ENCODE results near the gene MPV17L. TPM values are rescaled to one million over a fixed set of nuclear protein-coding genes. Genes with fewer than 3 reads are reported as not detected.

The MPV17L gene
- total RNA-seq, 3 donors from 2014 or later (not counting 1 experiment from before 2014, with no cell fraction given): 0.07 to 0.12 TPM; not detected in 1

DNA sequence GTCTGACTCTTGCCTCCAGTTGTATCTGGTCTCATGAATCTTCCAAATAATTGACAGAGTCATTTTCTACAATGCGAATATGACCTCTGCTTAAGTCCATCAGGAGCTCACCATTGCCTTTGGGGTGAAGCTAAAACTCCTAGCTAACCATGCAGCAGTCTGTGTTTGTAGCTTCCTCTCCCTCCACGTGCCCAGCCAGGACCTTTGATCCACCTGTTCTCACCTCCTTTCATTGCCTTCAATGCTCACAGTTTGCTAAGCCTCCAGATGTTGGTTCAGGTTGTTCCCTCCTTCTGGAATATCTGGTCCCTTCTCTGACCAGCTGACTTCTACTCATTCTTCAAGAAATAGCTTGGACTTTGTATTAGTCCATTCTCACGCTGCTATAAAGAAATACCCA is 61.8 kb downstream of the MPV17L start:
- ATAC-seq: no peak
- no peak for DNase-seq
- peaks cover 6 to 10% of the 10 kb centered on the region in 2 donors for H3K27me3 Mint-ChIP-seq (ENCODE audit: low read depth in 2 of 2)
- Histone ChIP-seq H3K9me3 (ENCODE audit: control insufficient read depth, insufficient read depth, low read length) (no peaks in the 10 kb centered on the region), H3K36me3 (ENCODE audit: control insufficient read depth, insufficient read depth, low read length) (no peaks in the 10 kb centered on the region), H3K4me3 (ENCODE audit: low read length) (no peak overlapping the region), H3K27ac (ENCODE audit: low read length) (no peak overlapping the region), H3K4me1 (ENCODE audit: control insufficient read depth, insufficient read depth, low read length) (no peaks in the 10 kb centered on the region), H3K27me3 (ENCODE audit: control insufficient read depth, insufficient read depth, low read length) (no peaks in the 10 kb centered on the region)
- H3K4me3 Mint-ChIP-seq: no peak overlapping the region
- no peak overlapping the region for H3K27ac Mint-ChIP-seq
- TF ChIP-seq, protein P1, sequence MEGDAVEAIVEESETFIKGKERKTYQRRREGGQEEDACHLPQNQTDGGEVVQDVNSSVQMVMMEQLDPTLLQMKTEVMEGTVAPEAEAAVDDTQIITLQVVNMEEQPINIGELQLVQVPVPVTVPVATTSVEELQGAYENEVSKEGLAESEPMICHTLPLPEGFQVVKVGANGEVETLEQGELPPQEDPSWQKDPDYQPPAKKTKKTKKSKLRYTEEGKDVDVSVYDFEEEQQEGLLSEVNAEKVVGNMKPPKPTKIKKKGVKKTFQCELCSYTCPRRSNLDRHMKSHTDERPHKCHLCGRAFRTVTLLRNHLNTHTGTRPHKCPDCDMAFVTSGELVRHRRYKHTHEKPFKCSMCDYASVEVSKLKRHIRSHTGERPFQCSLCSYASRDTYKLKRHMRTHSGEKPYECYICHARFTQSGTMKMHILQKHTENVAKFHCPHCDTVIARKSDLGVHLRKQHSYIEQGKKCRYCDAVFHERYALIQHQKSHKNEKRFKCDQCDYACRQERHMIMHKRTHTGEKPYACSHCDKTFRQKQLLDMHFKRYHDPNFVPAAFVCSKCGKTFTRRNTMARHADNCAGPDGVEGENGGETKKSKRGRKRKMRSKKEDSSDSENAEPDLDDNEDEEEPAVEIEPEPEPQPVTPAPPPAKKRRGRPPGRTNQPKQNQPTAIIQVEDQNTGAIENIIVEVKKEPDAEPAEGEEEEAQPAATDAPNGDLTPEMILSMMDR (IDR thresholded peaks at IDR 0.05): no peak
- H3K4me1 Mint-ChIP-seq: no peaks in the 10 kb centered on the region
- intact Hi-C loops (cut with micrococcal nuclease): no loop called here
- H3K36me3 Mint-ChIP-seq: no peaks in the 10 kb centered on the region
- 86% methylated on average over 3 of the region's 3 CpGs for WGBS (ENCODE audit: insufficient coverage)
- no peaks in the 10 kb centered on the region for H3K9me3 Mint-ChIP-seq

DNA sequence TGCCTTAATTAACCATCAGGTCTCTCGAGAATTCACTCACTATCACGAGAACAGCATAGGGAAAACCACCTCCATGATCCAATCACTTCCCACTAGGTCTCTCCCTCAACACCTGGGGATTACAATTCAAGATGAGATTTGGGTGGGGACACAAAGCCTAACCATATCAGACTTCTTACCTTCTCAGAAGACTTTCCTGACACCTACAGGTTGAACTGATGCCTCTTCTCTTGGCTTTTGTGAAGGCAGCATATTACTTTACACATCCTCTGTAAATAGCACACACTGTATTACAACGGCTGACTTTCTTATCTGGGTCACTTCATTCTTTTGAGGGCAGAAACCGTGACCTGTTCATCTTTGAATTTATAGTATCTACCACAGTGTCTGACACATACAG is 62.4 kb downstream of the MPV17L start:
- H3K36me3 Mint-ChIP-seq: no peaks in the 10 kb centered on the region
- ATAC-seq (no peak), DNase-seq (no peak)
- H3K9me3 Mint-ChIP-seq: no peaks in the 10 kb centered on the region
- no peaks in the 10 kb centered on the region for H3K4me1 ChIP-seq (ENCODE audit: control insufficient read depth, insufficient read depth, low read length)
- TF ChIP-seq, protein P1 (IDR thresholded peaks at IDR 0.05): no peak
- WGBS (ENCODE audit: insufficient coverage): 70% methylated on average over 4 of the region's 4 CpGs
- H3K27ac Mint-ChIP-seq: no peak overlapping the region
- H3K36me3 ChIP-seq (ENCODE audit: control insufficient read depth, insufficient read depth, low read length): no peaks in the 10 kb centered on the region
- no peaks in the 10 kb centered on the region for H3K4me1 Mint-ChIP-seq
- no peak overlapping the region for H3K4me3 Mint-ChIP-seq
- no peak overlapping the region for H3K4me3 ChIP-seq (ENCODE audit: low read length)
- H3K27me3 Mint-ChIP-seq (ENCODE audit: low read depth in 2 of 2): peaks cover 6 to 10% of the 10 kb centered on the region in 2 donors
- no peaks in the 10 kb centered on the region for H3K27me3 ChIP-seq (ENCODE audit: control insufficient read depth, insufficient read depth, low read length)
- intact Hi-C loops (cut with micrococcal nuclease): no loop called here
- H3K27ac ChIP-seq (ENCODE audit: low read length): no peak overlapping the region
- H3K9me3 ChIP-seq (ENCODE audit: control insufficient read depth, insufficient read depth, low read length): no peaks in the 10 kb centered on the region

DNA sequence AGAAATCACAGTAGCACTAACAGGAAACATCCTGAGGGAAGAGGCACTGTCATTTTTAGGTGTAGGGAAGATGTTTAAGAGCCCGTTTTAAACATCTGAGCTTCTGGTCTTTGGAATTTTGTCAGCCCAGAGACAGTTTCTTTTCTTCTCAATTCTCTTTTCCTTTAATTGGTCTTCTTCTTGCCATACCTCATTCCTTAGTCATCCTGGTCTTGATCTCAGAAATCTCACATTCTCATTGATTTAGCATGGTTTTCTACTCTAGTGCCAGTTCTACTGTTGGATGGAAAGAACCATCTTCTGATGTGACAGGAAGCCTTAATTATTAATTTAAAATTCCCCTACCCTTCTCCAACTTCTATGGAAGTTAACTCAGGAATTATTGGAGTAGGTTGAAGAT is 64.2 kb downstream of the MPV17L start:
- TF ChIP-seq, protein P1 (IDR thresholded peaks at IDR 0.05): no peak
- 80% methylated on average over 1 of the region's 1 CpG for WGBS (ENCODE audit: insufficient coverage)
- no peaks in the 10 kb centered on the region for H3K36me3 ChIP-seq (ENCODE audit: control insufficient read depth, insufficient read depth, low read length)
- H3K9me3 ChIP-seq (ENCODE audit: control insufficient read depth, insufficient read depth, low read length): no peaks in the 10 kb centered on the region
- H3K27me3 ChIP-seq (ENCODE audit: control insufficient read depth, insufficient read depth, low read length): no peaks in the 10 kb centered on the region
- no peaks in the 10 kb centered on the region for H3K4me1 ChIP-seq (ENCODE audit: control insufficient read depth, insufficient read depth, low read length)
- no peak overlapping the region for H3K27ac ChIP-seq (ENCODE audit: low read length)
- Mint-ChIP-seq H3K4me3 (no peak overlapping the region), H3K36me3 (no peaks in the 10 kb centered on the region), H3K27ac (no peak overlapping the region), H3K27me3 (ENCODE audit: low read depth in 2 of 2) (peaks cover 0 to 10% of the 10 kb centered on the region in 2 donors), H3K4me1 (no peaks in the 10 kb centered on the region), H3K9me3 (no peaks in the 10 kb centered on the region)
- ATAC-seq (no peak), DNase-seq (no peak)
- no peak overlapping the region for H3K4me3 ChIP-seq (ENCODE audit: low read length)
- intact Hi-C loops (cut with micrococcal nuclease): no loop called here

DNA sequence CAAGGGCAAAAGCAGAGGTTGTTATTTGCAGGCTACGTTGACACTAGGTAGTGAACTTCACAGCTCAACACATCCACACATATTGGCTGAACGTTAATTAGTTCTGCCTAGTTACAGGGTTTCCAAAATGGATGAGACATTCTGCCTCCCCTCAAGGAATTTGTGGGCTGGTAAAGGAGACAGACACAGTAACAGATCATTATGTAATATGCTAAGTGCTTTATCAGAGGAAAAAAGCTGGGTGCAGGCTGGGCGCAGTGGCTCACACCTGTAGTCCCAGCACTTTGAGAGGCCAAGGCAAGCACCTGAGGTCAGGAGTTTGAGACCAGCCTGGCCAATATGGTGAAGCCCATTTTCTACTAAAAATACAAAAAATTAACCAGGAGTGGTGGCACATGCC is 65.0 kb downstream of the MPV17L start:
- DNase-seq (no peak), ATAC-seq (no peak)
- H3K27ac ChIP-seq (ENCODE audit: low read length): no peak overlapping the region
- intact Hi-C loops (cut with micrococcal nuclease): no loop called here
- H3K36me3 Mint-ChIP-seq: no peaks in the 10 kb centered on the region
- H3K4me1 ChIP-seq (ENCODE audit: control insufficient read depth, insufficient read depth, low read length): no peaks in the 10 kb centered on the region
- no peaks in the 10 kb centered on the region for H3K4me1 Mint-ChIP-seq
- no peak overlapping the region for H3K4me3 Mint-ChIP-seq
- no peak overlapping the region for H3K27ac Mint-ChIP-seq
- no peaks in the 10 kb centered on the region for H3K9me3 Mint-ChIP-seq
- no peaks in the 10 kb centered on the region for H3K27me3 ChIP-seq (ENCODE audit: control insufficient read depth, insufficient read depth, low read length)
- no peaks in the 10 kb centered on the region for H3K9me3 ChIP-seq (ENCODE audit: control insufficient read depth, insufficient read depth, low read length)
- 83% methylated on average over 2 of the region's 3 CpGs for WGBS (ENCODE audit: insufficient coverage)
- peaks cover 0 to 10% of the 10 kb centered on the region in 2 donors for H3K27me3 Mint-ChIP-seq (ENCODE audit: low read depth in 2 of 2)
- no peak overlapping the region for H3K4me3 ChIP-seq (ENCODE audit: low read length)
- TF ChIP-seq, protein P1 (IDR thresholded peaks at IDR 0.05): no peak
- no peaks in the 10 kb centered on the region for H3K36me3 ChIP-seq (ENCODE audit: control insufficient read depth, insufficient read depth, low read length)

Measured in natural killer cell (primary cell).